ENCODE data around the gene SSR1.

The SSR1 gene

GRCh38 chr6:7236306-7237209, 76.4 kb downstream of the SSR1 start:
- no peak for DNase-seq

DNA sequence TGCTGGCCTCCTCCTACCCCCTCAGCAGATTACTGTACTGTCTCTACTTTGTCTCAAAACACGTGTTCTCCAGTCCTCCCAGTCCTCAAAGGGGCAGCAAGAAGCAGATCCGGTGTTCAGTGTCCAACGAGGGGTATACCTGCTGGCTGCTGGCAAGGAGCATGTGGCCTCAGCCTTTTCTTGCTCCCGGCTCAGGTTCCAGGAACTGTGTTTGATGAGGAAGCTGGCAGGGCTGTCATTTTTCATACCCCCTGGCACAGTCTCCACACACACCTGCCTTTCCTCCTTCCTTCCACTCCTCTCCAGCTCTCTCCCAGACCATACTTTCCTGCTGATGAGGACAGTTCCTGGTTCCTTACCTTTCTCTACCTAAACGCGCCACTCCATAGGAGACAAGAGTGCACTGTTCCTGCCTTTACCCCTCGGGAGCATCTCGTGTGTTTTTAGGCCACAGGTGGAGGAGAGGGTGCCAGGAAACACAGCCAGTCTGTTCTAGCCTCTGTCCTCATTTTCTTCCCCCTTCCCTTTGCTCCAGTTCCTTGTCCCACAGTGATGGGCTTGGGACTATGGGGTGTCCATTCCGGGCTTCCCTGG, 77.2 kb downstream of the SSR1 start:
- no peak for DNase-seq

DNA sequence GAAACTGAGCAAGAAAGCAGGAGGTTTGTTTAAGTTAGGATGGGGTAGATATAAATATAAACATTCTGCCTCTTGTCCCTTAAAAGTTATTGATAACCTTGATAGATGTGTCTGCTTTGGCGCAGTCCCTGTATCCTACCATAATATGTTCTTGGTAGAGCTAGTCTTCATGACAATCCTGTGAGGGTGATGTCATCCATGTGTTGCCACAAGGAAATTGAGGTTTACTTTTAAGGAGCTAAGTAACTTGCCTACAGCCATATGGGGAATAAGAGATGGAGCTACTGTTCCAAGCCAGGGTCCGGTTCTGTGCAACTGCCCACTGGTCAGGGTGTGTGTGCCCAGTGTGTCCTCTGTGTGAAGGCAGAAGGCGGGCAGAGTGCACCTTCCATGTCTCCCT, 78.5 kb downstream of the SSR1 start:
- DNase-seq, result no peak

DNA sequence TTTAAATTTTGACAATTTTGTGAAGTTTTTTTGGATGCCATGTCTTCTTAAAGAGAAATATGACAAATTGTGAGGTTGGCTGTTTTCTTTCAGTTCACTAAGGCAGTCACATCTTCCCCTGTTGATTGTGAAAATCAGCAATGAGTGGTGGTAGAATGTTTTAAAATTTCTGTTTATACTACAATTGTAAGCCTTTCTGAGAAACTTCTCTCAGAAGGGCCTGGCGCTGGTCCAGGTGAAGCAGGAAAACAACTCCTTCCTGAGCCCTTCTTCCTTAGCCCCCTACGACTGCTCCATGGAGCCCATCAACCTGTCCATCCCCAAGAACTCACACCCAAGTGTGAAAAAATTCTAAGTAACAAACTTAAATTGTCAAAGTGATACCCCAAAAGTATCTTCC, 80.6 kb downstream of the SSR1 start:
- no peak for DNase-seq

- DNase-seq, result no peak
Measured at GRCh38 chr6:7230956-7231713, 81.9 kb downstream of the SSR1 start.

DNA sequence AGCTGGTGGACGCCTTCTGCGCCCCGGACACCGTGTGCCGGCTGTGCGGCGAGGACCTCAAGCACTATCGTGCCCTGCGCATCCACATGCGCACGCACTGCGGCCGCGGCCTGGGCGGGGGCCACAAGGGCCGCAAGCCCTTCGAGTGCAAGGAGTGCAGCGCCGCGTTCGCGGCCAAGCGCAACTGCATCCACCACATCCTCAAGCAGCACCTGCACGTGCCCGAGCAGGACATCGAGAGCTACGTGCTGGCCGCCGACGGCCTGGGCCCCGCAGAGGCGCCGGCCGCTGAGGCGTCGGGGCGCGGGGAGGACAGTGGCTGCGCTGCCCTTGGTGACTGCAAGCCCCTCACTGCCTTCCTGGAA, 82.7 kb downstream of the SSR1 start:
- no peak for DNase-seq

DNA sequence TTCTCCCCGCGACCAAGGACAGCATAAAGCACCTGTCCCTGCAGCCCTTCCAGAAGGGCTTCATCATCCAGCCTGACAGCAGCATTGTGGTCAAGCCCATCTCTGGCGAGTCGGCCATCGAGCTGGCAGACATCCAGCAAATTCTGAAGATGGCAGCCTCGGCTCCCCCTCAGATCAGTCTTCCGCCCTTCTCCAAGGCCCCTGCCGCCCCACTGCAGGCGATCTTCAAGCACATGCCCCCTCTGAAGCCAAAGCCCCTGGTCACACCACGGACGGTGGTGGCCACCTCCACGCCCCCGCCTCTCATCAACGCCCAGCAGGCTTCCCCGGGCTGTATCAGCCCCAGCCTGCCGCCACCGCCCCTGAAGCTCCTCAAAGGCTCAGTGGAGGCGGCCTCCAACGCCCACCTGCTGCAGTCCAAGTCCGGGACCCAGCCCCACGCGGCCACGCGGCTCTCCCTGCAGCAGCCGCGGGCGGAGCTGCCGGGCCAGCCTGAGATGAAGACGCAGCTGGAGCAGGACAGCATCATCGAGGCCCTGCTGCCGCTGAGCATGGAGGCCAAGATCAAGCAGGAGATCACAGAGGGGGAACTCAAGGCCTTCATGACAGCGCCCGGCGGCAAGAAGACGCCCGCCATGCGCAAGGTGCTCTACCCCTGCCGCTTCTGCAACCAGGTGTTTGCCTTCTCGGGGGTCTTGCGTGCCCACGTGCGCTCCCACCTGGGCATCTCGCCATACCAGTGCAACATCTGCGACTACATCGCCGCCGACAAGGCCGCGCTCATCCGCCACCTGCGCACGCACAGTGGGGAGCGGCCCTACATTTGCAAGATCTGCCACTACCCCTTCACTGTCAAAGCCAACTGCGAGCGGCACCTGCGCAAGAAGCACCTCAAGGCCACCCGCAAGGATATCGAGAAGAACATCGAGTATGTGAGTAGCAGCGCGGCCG, 83.3 kb downstream of the SSR1 start:
- no peak for DNase-seq

DNA sequence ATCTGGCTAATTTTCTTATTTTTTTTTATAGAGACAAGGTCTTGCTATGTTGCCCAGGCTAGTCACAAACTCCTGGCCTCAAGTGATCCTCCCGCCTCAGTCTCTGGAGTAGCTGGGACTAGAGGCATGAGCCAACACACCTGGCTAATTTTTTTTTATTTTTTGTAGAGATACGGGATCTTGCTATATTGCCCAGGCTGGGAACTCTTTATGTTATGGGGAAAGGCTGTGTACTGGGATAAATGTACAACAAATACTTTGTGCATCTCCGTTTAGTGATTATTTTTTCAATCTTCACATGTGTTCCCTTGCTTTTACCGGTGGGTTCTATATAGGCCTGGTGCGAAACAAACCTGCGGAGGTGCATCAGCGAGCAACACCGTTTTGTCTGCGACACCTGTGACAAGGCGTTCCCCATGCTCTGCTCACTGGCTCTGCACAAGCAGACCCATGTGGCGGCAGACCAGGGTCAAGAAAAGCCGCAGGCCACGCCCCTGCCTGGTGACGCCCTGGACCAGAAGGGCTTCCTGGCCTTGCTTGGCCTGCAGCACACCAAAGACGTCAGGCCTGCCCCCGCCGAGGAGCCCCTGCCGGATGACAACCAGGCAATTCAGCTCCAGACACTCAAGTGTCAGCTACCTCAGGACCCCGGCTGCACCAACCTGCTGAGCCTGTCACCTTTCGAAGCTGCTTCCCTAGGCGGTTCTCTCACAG, 84.2 kb downstream of the SSR1 start:
- no peak for DNase-seq

DNA sequence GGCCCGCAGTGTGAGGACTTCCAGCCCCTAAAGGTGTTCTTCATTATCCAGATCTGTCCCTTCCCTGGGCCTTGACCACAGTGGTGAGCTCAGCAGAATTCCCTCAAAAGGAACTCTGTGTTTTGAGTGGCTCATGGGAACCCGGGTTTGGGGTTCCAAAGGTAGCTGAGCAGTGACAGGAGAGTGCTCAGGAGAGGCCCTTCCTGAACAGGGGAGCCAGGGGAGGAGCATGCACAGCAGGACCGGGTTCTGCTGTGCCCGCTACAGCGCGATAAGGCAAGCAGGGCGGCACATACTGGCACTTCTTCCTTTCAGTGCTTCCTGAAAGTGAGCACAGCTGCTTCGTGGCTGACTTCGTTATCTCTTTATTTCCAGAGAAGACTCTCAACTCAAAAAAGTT, 88.3 kb downstream of the SSR1 start:
- no peak for DNase-seq

GRCh38 chr6:7222197-7222596, 90.8 kb downstream of the SSR1 start:
- DNase-seq, result no peak

DNA sequence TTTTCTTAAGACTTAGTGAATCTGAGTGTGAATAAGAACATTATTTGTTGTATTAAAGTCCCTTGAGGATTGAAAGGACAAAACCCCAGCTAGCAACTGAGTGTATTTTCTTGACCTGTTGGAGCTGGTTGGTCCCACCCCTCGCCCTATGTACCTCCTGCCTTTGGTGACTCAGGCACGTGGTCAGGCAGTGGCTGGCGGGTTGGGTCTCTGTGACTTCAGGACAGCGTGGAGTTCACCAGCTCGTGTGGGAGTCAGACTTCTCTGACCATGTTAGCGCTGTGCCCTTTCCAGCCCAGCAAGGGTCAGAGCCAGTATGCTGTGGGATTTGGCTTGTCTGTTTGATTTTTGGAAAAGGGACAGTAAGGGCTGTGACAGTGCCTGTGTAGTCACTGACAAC, 93.7 kb downstream of the SSR1 start:
- DNase-seq, result no peak

GRCh38 chr6:7218406-7218988, 94.5 kb downstream of the SSR1 start:
- DNase-seq, result no peak
